Astrocyte of the cerebellum (primary cell): ENCODE measurements around the gene OR4C13.
"Not testable (repeated sequence)": the region's sequence is repeated elsewhere in the genome, so short reads cannot be mapped to it uniquely, and the experiment has no call there.

ENCODE experiments used
- DNase-seq: peaks from one replicate; pipeline ENCODE4 v3.0.0-alpha.2; 2011; ENCODE audit warnings: low read depth
- H3K4me3 ChIP-seq: 2 replicates; pipeline ENCODE4 v1.5.1; 2011; ENCODE audit warnings: mild to moderate bottlenecking, low read depth, low read length, moderate library complexity
- in situ Hi-C: cut with HindIII; loops from 2 replicates; pipeline ENCODE4 v1.10.0; 2017; ENCODE audit warnings: low sequenced_read_pairs
- TF ChIP-seq, protein P1 (sequence below): IDR thresholded peaks from 2 replicates; pipeline ENCODE4 v1.5.1; 2012; ENCODE audit warnings: low read length, low read depth, moderate library complexity, mild to moderate bottlenecking; ENCODE audit errors: missing control alignments

The OR4C13 gene

DNA sequence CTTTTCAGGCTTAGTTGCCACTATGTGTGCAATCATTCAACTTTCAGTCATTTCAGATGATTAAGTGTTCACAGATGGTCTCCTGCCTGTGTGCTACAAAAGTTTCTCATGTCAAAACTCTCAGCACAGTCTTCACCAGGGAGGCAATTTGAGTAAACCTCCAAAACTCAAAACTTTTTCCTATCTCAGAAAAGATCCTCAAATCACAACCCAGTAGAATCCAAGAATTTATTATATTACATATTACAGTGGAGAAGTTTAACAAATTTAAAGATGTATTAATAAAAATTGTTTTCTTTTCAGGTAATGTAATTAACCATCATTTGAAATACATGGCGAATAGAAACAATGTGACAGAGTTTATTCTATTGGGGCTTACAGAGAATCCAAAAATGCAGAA, at the start of gene OR4C13:
Gene OR4C13 (plus strand): TSS at position 301 of the 400 bp plus-strand sequence. CDS start 32 bp downstream, at position 333.
- TF ChIP-seq, protein P1, sequence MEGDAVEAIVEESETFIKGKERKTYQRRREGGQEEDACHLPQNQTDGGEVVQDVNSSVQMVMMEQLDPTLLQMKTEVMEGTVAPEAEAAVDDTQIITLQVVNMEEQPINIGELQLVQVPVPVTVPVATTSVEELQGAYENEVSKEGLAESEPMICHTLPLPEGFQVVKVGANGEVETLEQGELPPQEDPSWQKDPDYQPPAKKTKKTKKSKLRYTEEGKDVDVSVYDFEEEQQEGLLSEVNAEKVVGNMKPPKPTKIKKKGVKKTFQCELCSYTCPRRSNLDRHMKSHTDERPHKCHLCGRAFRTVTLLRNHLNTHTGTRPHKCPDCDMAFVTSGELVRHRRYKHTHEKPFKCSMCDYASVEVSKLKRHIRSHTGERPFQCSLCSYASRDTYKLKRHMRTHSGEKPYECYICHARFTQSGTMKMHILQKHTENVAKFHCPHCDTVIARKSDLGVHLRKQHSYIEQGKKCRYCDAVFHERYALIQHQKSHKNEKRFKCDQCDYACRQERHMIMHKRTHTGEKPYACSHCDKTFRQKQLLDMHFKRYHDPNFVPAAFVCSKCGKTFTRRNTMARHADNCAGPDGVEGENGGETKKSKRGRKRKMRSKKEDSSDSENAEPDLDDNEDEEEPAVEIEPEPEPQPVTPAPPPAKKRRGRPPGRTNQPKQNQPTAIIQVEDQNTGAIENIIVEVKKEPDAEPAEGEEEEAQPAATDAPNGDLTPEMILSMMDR, result no peak
- in situ Hi-C loops, result no loop called here

DNA sequence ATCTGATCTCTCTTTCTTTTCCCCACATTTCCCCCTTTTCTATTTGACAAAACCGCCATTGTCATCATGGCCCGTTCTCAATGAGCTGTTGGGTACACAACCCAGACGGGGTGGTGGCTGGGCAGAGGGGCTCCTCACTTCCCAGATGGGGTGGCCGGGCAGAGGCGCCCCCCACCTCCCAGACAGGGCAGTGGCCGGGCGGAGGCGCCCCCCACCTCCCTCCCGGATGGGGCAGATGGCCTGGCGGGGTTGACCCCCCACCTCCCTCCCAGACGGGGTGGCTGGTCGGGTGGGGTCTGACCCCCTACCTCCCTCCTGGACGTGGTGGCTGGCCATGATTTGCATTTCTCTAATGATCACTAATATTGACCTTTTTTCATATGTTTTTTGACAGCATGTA, 40.7 kb upstream of the OR4C13 start:
- H3K4me3 ChIP-seq, DNase-seq, in situ Hi-C loops: not testable (repeated sequence)

More for the DNA sequence above, at the start of gene OR4C13:
- DNase-seq, result no peak
- H3K4me3 ChIP-seq, result no peak within 1 kb of the TSS

DNA sequence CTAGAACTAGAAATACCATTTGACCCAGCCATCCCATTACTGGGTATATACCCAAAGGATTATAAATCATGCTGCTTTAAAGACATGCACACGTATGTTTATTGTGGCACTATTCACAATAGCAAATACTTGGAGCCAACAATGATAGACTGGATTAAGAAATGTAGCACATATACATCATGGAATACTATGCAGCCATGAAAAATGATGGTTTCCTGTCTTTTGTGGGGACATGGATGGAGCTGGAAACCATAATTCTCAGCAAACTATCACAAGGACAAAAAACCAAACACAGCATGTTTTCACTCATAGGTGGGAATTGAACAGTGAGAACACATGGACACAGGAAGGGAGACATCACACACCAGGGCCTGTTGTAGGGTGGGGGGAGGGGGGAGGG, 3.5 kb upstream of the OR4C13 start:
- in situ Hi-C loops, DNase-seq, H3K4me3 ChIP-seq: not testable (repeated sequence)

DNA sequence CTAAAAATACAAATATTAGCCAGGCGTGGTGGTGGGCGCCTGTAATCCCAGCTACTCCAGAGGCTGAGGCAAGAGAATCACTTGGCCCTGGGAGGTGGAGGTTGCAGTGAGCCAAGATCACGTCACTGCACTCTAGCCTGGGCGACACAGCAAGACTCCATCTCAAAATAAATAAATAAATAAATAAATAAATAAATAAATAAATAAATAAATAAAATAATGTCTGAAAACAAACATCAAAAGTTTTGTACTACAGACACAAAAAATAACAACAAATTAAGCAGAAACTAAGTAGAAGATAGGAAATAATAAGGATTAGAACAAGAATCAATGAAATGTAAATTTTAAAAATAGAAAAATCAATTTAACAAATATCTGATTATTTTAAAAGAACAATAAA, 21.2 kb downstream of the OR4C13 start:
- DNase-seq, H3K4me3 ChIP-seq, in situ Hi-C loops: not testable (repeated sequence)

DNA sequence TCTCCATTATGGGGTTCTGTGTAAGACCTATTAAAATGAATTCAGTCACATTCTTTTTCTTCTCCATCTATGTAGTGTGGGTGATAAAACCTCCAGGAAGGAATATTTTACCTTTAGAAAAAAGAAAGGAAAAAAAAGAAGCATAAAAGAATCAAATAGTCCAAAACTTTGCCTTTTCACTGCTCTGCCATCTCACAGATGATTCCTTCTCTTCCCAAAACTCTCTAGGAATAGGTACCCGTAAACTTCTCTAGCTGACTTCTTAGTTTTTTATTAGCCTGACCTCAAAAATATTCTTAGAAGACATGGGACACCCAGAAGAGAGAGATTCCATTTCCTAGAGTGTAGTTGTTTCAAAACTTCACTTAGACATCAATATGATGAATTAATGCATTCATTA, 30.2 kb downstream of the OR4C13 start, which contains the start of gene OR4C12:
Gene OR4C12 (minus strand): TSS at position 101 of the 400 bp plus-strand sequence. CDS start 34 bp downstream, at position 67.
- H3K4me3 ChIP-seq, in situ Hi-C loops, DNase-seq: not testable (repeated sequence)

DNA sequence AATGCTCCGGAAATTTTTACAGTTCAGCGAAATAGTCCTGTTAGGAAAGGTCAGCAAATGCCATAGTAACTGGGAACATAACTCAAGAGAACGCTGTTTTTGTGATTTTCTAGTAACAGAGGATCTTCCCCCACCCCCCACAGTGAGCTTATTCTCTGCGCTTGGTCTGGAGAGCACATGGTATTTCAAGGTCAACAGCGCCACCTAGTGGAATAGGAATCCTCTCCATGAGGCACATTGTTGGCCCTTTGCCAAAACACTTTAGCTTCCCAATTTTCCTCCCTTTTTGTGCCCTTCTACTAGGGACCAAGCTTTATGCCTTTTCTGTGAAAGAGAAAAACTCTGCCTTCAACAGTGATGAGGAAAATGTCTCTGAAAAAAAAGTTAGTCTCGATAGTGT, 43.4 kb downstream of the OR4C13 start:
- in situ Hi-C loops, result no loop called here
- TF ChIP-seq, protein P1, result peak; percentile 26
- no peak for DNase-seq
- H3K4me3 ChIP-seq, result no peak overlapping the region
